Nephron (organoid): ENCODE measurements around the gene ESR1.

ENCODE experiments used
- H3K27ac Mint-ChIP-seq, 3 experiments: 2 replicates each; pipeline ENCODE4 v1.8.0; 2020; ENCODE audit warnings: mixed read lengths in 3 of 3, mild to moderate bottlenecking in 2 of 3, moderate library complexity in 1 of 3
- H3K27me3 Mint-ChIP-seq: 2 replicates; pipeline ENCODE4 v1.8.0; 2021; ENCODE audit warnings: low read depth, mild to moderate bottlenecking, moderate library complexity, mixed read lengths
- H3K36me3 Mint-ChIP-seq: 2 replicates; pipeline ENCODE4 v1.8.0; 2020; ENCODE audit warnings: low read depth, mixed read lengths
- H3K4me1 Mint-ChIP-seq: 2 replicates; pipeline ENCODE4 v1.8.0; 2020; ENCODE audit warnings: mixed read lengths
- H3K4me3 Mint-ChIP-seq, 3 experiments: 2 replicates each; pipeline ENCODE4 v1.8.0; 2020; ENCODE audit warnings: mild to moderate bottlenecking in 3 of 3, mixed read lengths in 3 of 3, moderate library complexity in 2 of 3
- H3K9me3 Mint-ChIP-seq: 2 replicates; pipeline ENCODE4 v1.8.0; 2020; ENCODE audit warnings: mixed read lengths
- TF ChIP-seq, protein P1 (sequence below), 3 experiments: fragments of 200-600 bp; sonication (generic); IDR thresholded peaks; one replicate each; pipeline ENCODE4 v1.5.0; 2021; ENCODE audit warnings: antibody characterized with exemption in 3 of 3; ENCODE audit not compliant: unreplicated experiment in 3 of 3

The ESR1 gene

GRCh38 chr6:151763938-151764680, 43.4 kb upstream of the ESR1 start:
- Mint-ChIP-seq H3K27me3 (peaks cover 4% of the 10 kb centered on the region), H3K9me3 (no peaks in the 10 kb centered on the region), H3K27ac (no peak overlapping the region), H3K4me1 (peaks cover 11% of the 10 kb centered on the region), H3K36me3 (no peaks in the 10 kb centered on the region), H3K4me3 (peak overlapping the region; percentile 14 to 63 (median 40))
- TF ChIP-seq, protein P1, sequence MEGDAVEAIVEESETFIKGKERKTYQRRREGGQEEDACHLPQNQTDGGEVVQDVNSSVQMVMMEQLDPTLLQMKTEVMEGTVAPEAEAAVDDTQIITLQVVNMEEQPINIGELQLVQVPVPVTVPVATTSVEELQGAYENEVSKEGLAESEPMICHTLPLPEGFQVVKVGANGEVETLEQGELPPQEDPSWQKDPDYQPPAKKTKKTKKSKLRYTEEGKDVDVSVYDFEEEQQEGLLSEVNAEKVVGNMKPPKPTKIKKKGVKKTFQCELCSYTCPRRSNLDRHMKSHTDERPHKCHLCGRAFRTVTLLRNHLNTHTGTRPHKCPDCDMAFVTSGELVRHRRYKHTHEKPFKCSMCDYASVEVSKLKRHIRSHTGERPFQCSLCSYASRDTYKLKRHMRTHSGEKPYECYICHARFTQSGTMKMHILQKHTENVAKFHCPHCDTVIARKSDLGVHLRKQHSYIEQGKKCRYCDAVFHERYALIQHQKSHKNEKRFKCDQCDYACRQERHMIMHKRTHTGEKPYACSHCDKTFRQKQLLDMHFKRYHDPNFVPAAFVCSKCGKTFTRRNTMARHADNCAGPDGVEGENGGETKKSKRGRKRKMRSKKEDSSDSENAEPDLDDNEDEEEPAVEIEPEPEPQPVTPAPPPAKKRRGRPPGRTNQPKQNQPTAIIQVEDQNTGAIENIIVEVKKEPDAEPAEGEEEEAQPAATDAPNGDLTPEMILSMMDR (IDR thresholded peaks at IDR 0.05; ENCODE audit: unreplicated experiment in 3 of 3) = peak; percentile 68 to 76 (median 74)

DNA sequence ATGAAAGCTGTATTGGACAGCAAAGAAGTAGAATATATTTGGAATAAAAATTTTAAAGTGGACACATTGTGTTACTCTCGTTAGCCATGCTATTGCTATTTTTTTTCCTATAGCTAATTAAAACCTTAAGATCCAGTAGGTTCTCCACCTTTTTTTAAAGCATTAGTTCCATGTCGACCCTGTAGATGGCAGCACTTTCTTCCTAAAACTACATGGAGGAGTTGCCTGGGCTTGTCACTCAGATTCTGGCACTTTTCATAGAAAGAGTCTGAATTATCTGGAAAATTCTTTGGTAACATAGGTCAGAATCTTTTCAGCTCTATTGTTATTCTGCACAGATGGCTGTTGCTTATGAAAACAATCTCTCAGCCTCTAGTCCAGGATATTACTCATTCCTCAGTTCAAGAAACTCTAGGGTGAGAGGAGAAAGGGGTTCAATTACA, 42.0 kb upstream of the ESR1 start:
- Mint-ChIP-seq H3K4me1 (peaks cover 11% of the 10 kb centered on the region), H3K27ac (no peak overlapping the region), H3K4me3 (no peak overlapping the region), H3K36me3 (no peaks in the 10 kb centered on the region), H3K9me3 (no peaks in the 10 kb centered on the region), H3K27me3 (peaks cover 4% of the 10 kb centered on the region)
- TF ChIP-seq, protein P1 (IDR thresholded peaks at IDR 0.05; ENCODE audit: unreplicated experiment in 3 of 3) = peak; percentile 66 to 78 (median 72)

GRCh38 chr6:151772446-151772845, 35.0 kb upstream of the ESR1 start:
- Mint-ChIP-seq H3K4me1 (peaks cover 10% of the 10 kb centered on the region), H3K9me3 (no peaks in the 10 kb centered on the region), H3K4me3 (no peak overlapping the region), H3K36me3 (no peaks in the 10 kb centered on the region), H3K27ac (peak overlapping the region in 2 of 3 experiments; percentile 0 to 18), H3K27me3 (peaks cover 8% of the 10 kb centered on the region)
- TF ChIP-seq, protein P1 (IDR thresholded peaks at IDR 0.05; ENCODE audit: unreplicated experiment in 3 of 3) = no peak

- Mint-ChIP-seq H3K27ac (no peak overlapping the region), H3K9me3 (no peaks in the 10 kb centered on the region), H3K4me3 (no peak overlapping the region), H3K36me3 (no peaks in the 10 kb centered on the region), H3K27me3 (peaks cover 4% of the 10 kb centered on the region), H3K4me1 (peaks cover 10% of the 10 kb centered on the region)
- TF ChIP-seq, protein P1 (IDR thresholded peaks at IDR 0.05; ENCODE audit: unreplicated experiment in 3 of 3) = no peak
Observed at GRCh38 chr6:151773382-151773781, 34.1 kb upstream of the ESR1 start.

GRCh38 chr6:151782560-151782959, 24.9 kb upstream of the ESR1 start:
- Mint-ChIP-seq H3K27ac (no peak overlapping the region), H3K9me3 (peaks cover 7% of the 10 kb centered on the region), H3K4me1 (no peaks in the 10 kb centered on the region), H3K36me3 (no peaks in the 10 kb centered on the region), H3K4me3 (no peak overlapping the region), H3K27me3 (peaks cover 9% of the 10 kb centered on the region)
- TF ChIP-seq, protein P1 (IDR thresholded peaks at IDR 0.05; ENCODE audit: unreplicated experiment in 3 of 3) = no peak

DNA sequence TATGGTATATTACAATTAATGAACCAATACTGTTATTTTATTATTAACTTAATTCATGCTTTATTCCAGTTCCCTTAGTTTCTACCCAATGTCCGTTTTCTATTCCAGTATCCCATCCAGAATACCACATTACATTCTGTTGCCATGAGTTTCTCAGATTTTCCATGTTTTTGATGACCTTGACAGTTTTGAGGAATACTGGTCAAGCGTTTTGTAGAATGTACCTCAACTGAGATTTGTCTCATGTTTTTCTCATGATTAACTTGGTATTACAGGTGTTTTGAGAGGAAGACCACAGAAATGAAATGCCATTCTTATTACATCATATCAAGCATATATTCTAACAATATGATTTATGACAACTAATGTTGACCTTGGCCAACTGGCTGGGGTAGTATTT, 23.8 kb upstream of the ESR1 start:
- no peak overlapping the region for H3K4me3 Mint-ChIP-seq
- no peaks in the 10 kb centered on the region for H3K4me1 Mint-ChIP-seq
- H3K36me3 Mint-ChIP-seq = no peaks in the 10 kb centered on the region
- H3K27me3 Mint-ChIP-seq = peaks cover 9% of the 10 kb centered on the region
- H3K27ac Mint-ChIP-seq = no peak overlapping the region
- H3K9me3 Mint-ChIP-seq = peaks cover 12% of the 10 kb centered on the region
- TF ChIP-seq, protein P1 (IDR thresholded peaks at IDR 0.05; ENCODE audit: unreplicated experiment in 3 of 3) = no peak
